Adrenal gland (tissue), 5 donors: Measurements from ENCODE around the gene CD101.

Experiments
- POLR2A ChIP-seq, 2 donors: fragments of 450-650 bp; IDR thresholded peaks; one replicate each; pipeline ENCODE4 v1.6.1; 2017; ENCODE audit warnings: antibody characterized with exemption in 2 of 2, mild to moderate bottlenecking in 2 of 2, moderate library complexity in 1 of 2
- TF ChIP-seq, protein P1 (sequence below), 6 experiments: fragments of 450-650 bp in 4 of 6; fragments of 200-600 bp in 2 of 6; sonication (generic) in 1 of 6; IDR thresholded peaks; 1 replicate in 5 of 6; 2 replicates in 1 of 6; pipeline versions ENCODE4 v1.5.1 to v1.8.0; 2016 to 2021; ENCODE audit warnings: antibody characterized with exemption in 6 of 6, mild to moderate bottlenecking in 2 of 6, moderate library complexity in 1 of 6
- donor health status: DM: no; HTN: no; CAD: no.

DNA sequence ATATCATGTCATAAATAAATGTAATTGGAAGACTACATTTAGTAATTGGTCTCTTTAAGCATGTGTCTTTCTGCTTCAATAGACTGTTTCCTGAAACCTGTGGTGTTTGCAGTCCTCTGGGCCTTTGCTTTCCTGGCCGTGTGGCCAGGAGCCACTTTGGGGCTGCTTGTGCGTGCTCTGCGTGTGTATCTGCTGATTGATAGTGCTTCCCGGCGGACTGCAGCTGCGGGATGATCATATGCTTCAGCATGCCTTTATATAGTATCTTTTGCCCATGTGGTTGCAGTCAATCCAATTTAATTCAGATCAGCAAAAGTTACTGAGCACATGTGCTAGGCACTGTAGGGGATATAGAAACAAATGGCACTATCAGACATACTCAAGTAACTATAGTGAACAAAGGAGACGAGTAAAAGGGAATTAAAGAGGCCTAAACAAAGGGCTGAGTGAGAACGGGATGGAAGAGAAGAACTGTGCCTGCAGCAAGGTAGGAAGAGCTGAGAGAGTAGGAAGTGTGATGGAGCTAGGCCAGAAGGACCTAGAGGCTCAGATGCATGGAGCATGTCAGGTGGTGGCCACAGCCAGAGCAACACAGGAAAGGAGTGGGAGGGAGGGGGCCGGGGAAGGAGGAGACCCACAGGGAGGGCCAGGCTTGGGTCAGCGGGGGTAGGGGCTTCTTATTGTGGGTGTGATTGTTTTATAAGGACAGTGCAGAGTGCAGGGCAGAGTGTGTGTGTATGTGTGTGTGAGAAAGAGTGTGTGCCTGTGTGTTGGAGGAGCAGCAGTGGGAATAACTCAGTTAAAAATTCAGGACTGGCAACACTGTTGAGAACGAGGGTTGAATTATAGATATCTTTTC lies 31.4 kb downstream of the CD101 start:
- TF ChIP-seq, protein P1, sequence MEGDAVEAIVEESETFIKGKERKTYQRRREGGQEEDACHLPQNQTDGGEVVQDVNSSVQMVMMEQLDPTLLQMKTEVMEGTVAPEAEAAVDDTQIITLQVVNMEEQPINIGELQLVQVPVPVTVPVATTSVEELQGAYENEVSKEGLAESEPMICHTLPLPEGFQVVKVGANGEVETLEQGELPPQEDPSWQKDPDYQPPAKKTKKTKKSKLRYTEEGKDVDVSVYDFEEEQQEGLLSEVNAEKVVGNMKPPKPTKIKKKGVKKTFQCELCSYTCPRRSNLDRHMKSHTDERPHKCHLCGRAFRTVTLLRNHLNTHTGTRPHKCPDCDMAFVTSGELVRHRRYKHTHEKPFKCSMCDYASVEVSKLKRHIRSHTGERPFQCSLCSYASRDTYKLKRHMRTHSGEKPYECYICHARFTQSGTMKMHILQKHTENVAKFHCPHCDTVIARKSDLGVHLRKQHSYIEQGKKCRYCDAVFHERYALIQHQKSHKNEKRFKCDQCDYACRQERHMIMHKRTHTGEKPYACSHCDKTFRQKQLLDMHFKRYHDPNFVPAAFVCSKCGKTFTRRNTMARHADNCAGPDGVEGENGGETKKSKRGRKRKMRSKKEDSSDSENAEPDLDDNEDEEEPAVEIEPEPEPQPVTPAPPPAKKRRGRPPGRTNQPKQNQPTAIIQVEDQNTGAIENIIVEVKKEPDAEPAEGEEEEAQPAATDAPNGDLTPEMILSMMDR (IDR thresholded peaks at IDR 0.05), result no peak
- TF ChIP-seq POLR2A (IDR thresholded peaks at IDR 0.05), result no peak
